M059J (cell line): Measurements from ENCODE around the gene NPHP1. TPM values are rescaled to one million over a fixed set of nuclear protein-coding genes. Genes with fewer than 3 reads are reported as not detected.
"Not testable (repeated sequence)": the region's sequence is repeated elsewhere in the genome, so short reads cannot be mapped to it uniquely, and the experiment has no call there.

Source experiments
- DNase-seq: peaks from one replicate; pipeline ENCODE4 v3.0.0-alpha.2; 2012; ENCODE audit warnings: low read depth
- total RNA-seq: library from RNA; depleted of rRNA; stranded (reverse); fragments of >200 nt; shearing (Covaris generic); gene quantifications from 2 replicates; pipeline ENCODE4 v1.2.3, GENCODE V29; 2014

Gene NPHP1
- total RNA-seq, 1 experiment from 2014 or later: 6.5 TPM

DNA sequence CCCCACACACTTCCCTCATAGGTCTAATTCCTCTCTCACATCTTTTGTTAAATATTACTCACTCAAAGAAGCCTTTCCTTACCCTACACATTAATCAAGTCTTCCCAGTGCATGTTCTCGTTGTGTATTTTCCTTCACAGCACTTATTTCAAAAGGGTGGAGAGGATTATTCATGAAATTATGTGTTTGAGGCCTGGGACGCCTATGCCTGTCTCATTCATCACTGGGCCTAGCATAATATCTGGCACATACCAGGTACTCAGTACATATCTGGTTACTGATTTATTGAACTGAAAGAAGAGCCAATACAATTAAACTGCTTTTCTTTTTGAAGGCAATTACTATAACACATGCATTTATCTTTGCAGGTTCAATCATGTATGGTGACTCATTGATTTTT, 74.1 kb downstream of the NPHP1 start:
- no peak for DNase-seq

DNA sequence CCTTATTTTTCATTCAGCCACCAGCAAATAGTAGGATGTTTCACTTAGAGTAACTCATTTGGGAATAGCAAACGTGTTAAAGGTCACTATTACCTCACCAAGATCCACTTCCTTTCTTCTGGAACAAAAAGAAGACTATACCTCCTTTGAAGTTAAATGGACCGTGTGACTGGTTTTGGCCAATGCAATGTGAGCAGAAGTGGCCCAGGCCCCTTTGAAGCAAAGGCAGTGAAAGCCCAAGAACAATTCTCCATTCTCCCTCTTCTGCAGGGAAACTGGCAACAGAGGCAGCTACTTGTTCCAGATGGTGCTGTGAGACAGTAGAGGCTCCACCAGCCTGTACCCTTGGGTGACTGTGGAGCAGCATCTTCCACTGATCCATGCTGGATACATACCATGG, 77.9 kb downstream of the NPHP1 start:
- no peak for DNase-seq

DNA sequence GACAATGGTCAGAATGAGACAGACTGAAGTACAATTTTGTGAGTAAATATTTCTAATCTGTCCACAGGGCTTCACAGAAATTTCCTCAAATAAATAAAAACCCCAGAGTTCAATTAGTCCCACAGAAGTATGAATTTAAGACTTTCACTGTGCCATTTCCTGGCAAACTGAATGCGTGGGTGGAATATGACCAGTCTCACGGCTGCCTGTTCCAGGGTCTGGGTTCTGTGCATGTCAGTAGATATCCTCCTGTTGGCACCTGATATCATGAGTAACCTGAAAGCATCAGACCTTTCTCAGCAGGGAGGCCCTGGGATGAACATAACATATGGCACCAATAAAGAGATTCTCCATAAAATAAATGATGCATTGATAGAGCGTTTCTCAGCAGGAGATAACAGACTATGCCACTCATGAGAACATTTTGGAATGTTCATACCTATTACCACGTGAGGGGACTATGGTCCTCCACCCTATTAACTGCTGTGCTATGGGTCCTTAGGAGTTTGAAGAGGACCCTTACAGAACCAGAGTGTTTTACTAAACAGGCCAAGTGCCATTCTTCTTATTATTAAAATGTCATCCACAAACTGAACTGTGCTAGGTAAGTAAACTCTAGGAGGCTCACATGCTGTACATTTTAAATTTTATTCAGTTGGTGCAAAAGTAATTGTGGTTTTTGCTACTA, 78.6 kb downstream of the NPHP1 start:
- DNase-seq: peak; percentile 36

DNA sequence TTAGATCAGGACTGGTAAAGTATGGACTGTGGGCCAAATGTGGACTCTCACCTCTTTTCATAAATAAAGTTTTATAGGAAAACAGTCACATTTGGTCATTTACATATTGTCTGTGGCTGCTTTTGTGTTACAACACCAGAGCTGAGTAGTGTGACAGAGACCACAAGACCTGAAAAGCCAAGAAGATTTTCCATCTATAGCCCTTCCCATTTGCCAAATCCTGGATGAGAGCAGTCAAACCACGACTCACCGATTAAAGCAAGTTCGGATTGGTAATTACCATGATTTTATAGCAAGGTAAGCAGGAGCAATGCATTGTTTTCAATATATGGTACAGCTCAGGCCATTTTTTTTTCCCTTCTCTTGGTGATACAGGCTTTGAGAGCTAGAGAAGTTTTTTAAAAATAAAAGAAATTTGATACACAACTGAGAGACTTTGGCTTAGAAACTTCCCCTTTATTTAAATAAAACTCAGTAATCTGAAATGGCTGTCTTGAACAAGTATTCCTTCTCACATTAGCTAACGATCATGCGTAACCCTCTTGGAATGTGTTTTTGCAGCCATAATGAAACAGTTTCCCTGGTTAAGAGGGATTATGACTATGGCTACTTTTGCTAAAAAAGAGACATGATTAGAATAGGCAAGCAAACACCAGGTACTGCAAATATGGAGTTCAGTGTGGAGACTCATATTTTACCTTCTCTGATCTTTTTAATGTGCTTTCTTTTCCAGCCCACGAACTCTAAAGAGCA, 79.7 kb downstream of the NPHP1 start:
- DNase-seq: peak; percentile 77

DNA sequence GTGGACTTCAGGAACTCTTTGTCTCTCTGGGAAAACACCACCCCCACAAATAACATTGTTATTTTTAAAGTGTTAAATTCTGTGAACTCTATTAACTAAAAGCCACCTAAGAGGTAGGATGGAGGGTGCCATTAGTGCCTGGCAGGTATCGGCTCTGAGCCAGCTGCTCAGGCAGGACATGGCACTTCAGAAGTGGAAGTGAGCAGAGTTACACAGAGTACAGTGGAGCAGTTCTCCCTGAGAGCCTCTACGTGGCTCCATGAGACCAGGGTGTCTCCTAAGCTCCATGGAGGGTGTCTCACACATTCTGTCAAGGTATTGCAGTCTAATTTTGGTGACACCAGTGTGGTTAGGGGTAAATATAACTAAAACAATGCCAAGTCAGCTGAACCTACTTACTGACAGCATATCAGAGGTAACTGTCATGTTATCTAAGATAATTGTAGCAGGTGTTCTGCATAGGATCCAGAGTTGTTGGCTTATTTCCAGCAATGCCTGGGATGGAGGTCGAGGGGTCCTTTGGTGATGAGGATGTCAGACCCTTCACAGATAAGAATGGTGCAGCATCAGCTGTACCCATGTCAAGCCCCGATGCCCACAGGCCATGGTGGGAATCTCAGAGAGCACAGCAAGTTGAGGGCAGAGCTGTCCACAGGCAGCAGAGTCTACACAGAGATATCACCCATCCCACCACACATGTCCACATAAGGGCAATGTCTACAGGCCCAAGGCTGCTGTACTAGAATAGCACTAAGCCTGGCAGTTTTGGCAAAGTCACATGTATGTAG, 80.6 kb downstream of the NPHP1 start:
- DNase-seq: no peak

DNA sequence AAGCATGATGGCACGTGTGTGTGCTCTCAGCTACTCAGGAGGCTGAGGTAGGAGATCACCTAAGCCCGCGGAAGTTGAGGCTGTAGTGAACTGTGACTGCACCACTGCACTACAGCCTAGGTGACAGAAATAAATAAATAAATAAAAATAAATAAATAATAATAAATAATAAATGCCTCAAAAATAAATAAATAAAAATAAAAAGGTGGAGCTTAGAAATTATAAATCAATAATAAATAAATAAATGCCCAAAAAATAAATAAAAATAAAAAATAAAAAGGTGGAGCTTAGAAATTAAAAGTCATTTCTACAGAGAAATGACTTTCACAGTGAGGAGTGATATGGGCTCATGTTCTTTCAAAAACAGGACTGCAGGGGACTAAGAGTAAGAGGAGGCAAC, 83.2 kb downstream of the NPHP1 start:
- no peak for DNase-seq

DNA sequence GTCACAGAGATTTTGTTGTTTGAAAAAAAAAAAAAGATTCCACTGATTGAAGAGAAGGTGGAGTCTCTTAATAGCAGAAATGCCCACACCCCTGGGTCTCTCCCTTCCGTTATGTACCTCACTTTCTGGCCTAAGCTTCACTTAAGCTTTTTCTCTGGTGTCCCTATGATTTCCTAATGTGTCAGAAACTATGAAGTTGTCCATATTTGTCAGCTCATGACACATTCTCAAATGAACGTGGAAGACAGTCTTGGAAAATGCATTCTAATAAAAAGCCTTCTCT, 83.8 kb downstream of the NPHP1 start:
- no peak for DNase-seq

DNA sequence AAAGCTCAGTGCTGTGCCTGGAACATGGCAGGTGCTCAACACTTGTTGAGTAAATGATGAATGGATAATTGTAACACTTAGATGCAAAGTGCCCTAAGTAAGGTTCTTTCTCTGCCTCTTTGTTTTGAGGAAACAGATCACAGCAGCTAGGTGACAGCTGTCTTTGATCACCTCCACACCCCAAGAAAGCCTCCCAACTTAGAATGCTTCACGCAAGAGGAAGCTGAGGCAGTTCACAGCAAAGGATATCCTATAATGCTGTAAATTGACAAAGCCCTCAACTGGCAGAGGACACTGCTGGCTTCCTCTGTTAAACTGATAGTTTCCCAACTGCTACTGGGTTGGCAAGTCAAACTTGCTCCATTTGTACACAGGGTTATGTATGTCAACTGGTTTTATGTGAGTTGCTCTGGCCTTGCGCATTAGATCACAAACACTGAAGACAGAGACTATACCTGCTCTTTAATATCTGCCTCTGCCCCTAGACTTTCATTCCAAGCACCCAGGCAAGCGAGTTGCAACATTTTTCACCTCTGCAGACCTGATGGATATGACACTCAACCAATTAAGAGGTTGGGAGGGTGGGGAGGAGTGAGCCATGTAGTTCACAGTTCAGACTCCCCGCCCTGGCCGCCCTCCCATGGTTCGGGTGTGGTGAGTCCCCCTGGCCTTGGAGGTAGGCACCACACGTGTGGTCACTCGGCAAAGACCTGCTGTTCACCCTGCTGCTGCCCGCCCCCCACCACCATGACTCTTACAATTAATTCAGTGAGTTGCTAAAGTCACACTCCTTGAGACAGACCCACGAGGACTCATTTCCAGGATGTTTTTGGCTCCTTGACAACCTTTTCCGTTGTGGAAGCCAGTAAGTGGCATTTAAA, 84.4 kb downstream of the NPHP1 start:
- peak; percentile 60 for DNase-seq

DNA sequence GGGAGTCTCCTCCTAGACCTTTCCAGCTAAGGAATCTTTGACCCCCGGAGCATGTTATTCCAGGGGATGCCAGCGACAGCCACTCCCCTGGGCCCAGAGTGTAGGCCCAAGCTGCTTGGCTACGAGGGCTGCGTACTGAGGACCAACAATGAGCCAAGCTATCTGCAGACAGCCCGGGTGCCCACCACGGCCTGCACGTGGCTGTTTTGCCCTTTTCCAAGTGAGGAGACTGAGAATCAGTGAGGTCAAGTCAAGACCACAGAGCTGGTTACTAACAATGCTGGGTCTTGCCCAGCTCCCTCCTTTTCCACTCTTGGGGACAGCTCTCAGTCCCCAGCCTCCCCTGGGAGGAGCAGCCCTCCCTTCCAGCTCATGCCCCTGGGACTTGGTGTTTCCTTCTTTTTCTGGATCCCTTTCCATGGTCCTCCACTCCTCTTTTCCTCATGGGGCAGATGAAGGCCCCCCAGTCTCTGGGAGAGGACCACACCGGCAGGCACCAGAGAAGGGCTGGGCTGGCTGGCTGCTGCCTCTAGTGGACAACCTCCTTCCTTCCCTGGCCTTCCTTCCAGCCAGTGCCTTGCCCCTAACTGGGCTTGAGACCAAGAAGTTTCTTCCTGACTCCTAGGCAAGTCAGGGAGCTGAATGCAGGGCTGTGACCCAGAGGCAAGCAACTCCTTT, 88.6 kb downstream of the NPHP1 start:
- DNase-seq: peak; percentile 70

DNA sequence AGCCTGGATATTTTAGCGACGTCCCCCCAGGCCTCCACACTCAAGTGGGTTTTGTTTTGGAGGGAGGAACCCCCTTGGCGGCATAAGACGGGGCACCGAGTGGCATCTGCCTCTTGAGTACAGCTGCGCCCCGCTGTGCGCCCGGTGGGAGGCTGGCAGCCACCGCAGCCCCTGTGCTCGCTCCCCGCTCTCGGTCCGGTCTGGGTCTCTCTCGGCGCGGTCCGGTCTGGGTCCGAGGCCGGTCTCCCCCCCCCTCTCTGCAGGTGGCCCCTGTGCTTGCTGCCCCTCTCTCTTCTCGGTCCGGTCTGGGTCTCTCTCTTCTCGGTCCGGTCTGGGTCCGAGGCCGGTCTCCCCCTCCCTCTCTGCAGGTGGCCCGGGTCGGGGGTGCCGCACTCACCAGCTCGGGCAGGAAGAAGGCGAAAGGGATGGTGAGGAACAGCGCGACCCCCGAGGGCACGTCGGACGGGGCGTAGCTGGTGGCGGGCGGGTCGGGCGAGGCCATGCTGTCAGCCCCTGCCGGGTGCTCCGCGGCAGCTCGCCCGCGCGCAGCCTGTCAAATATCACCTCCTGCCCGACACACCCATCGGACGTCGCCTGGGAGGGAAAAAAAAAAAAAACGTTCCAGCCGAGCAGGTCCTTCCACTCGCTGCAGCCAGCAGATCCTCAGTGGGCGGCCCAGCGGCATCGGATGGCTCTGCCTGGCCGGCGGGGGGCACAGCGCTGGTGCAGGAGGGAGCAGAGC, 89.4 kb downstream of the NPHP1 start, which contains the start of gene MALL:
Gene MALL, minus strand, starts transcription at position 532 of the 742 bp plus-strand sequence. Its CDS starts 30 bp downstream, at position 502.
- peak; percentile 42 for DNase-seq

DNA sequence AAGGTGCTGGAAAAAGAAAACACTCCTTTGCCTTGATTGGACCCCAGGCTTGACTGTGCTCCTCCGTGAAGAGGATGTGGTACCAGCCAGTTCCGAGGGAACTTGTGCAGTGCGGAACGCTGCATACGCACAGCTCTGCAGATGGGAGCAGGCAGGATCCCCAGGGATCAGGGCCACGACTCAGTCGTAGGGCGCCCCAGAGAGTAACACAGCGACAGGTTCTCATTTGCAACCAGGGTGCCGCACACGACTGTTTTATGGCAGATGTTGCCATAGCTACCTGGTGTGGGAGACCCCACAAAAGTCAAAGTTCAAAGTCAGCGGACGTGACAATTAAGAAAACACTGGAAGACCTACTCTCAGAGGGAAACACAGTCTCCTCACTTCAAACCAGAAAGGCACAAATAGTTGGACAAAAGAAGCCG, 90.0 kb downstream of the NPHP1 start:
- peak; percentile 25 for DNase-seq

DNA sequence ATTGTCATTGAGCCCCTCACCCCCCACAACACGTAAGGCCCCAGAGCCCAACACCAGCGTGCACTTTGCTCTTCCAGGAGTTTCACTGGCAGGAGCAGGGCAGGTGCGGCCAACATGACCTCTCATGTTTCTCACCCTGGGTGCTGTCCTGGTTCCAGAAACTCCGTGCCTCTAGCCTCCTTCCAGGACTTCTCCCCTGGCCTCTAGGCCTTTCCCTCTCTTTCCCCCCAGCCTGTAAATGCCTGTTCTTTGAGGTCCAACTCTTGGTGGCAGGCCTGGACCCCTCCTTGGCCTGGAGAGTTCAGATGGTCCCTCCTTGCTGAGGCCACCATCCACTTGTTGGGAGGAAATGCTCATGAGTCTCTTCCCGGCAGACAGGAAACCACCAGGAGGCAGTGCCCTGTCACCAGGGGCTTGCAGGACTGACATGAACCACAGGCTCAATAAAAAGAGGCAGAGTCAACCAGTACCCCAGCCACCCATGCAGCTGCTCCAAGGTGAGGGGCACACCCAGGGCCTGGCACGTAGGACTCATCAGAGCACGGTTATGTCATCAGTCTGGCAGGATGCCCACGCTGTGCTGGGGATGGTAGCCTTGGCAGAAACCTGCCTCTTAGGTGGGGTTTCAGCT, 90.7 kb downstream of the NPHP1 start:
- peak; percentile 65 for DNase-seq

DNA sequence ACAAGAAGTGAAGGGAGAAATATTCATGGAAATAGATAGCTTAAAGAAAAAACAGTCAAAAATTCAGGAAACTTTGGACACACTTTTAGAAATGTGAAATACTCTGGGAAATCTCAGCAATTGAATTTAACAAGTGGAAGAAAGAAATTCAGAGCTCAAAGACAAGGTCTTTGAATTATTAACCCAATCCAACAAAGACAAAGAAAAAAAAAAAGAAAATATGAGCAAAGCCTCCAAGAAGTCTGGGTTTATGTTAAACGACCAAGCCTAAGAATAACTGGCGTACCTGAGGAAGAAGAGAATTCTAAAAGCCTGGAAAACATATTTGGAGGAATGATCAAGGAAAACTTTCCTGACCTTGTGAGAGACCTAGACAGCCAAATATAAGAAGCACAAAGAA, 96.5 kb downstream of the NPHP1 start:
- not testable (repeated sequence) for DNase-seq

DNA sequence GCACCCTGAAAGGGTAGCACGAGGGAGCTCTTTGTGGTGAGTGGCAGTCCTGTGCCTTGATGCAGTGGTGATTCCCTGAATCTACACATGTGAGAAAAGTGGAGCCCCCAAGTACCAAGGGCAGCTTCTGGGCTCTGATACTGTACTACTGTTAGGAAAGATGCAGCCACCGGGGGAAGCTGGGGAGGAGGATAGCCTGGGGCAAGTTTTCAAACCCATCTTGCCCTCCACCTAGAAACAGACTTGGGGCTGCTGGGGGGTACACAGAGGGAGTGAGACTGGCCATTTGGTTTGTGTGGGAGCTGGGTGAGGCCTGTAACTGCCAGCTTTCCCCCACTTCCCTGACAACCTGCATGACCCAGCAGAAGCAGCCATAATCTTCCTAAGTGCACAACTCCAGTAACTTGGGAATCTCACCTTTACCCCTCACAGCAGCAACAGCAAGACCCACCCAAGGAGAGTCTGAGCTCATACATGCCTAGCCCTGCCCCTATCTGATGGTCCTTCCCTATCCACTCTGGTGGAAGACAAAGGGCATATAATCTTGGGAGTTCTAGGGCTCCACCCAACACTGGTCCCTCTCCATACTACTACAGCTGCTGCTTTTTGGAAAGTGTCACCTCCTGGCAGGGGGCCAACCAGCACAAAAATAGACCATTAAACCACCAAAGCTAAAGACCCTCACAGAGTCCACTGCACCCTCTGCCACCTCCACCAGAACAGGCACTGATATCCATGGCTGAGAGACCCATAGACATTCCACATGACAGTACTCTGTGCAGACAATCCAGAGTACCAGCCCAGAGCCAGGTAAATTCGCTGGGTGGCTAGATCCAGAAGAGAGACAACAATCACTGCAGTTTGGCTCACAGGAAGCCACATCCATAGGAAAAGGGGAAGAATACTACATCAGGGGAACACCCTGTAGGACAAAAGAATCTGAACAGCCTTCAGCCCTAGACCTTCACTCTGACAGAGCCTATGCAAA, 97.4 kb downstream of the NPHP1 start:
- peak; percentile 31 for DNase-seq

DNA sequence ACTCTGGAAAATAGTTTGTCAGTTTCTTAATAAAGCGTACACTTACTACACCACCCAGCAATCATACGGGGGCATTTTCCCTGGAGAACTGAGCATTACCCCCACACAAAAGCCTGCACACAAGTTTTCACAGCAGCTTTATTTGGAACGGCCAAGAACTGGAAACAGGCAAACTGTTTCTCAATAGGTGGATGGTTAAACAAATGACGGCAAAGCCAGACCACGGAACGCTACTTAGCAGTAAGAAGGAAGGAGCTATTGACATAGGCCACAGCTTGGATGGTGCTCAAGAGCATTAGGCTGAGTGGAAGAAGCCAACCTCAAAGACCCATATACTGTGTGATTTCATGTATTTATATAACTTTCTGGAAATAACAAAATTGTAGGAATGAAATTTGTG, 98.2 kb downstream of the NPHP1 start:
- DNase-seq: peak; percentile 90

DNA sequence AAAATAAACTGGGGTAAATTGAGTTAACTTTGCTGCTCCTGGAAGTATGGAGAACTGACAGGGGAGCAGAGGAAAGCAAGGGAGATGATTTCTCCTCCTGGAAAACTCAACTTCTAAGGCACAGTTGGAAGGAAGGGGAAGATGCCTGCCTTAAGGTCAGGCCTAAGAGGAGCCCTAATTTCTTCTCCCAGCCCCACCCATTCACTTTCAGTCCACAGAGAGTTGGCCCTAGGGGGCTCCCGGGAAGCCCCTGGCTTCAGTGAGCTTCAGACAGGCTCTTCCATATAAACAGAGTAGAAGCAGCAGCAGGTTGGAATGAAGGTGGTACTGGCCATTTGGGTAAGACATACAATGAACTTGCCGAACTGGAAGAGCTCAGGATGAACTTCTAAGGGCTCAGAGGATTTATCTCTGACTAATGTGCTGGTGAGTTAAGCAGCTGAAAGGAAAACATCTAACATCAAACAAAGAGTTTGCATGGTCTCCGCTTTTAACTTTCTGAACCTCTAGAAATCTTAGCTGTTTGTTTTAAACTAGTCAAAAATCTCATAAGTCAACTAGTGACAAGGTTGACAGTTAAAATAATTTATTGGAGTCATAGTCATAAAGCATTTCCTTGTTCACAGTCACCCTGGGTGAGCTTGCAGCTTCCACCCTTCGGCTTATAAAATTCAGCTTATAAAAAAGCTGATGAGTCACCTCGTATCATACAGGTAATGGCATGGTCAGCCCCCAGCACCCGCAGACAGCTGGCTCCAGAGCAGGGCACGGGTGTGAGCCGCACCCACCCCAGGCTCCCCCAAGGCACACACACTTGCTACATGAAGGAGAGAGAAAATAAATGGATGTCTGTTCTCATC, 99.0 kb downstream of the NPHP1 start:
- peak; percentile 97 for DNase-seq

DNA sequence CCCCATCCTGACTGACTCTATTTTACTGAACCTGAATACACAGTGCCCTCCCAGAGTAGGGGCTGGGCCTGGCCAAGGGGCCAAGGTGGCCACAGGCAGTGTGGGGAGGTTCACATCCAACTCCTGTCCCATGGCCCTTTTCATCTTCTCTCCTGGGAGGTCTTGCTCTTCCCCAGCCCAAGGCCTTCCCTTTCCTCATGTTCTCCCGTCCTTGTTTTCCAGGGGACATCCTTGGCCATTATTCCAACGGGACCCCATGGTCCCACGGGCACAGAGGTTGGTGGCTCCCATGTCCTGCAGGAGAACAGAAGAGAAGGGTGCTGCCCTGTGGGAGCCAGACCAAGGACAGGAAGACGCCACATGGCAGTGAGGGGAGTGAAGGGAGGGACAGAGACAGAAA, 99.6 kb downstream of the NPHP1 start:
- no peak for DNase-seq
